Cardiac muscle cell (in vitro differentiated cells and primary cell): ENCODE results near the gene PCAT6. TPM values are rescaled to one million over a fixed set of nuclear protein-coding genes. Genes with fewer than 3 reads are reported as not detected.

ENCODE experiments used
- DNase-seq, 2 donors: peaks; one replicate each; pipeline versions ENCODE4 v3.0.0 to v3.0.0-alpha.2; 2010 to 2017; ENCODE audit warnings: low read depth in 1 of 2, low spot score in 1 of 2
- H3K27ac ChIP-seq: fragments of 200-600 bp; sonication (generic); 2 replicates; pipeline ENCODE4 v1.5.1; 2016
- H3K27me3 ChIP-seq: fragments of 200-600 bp; sonication (generic); 2 replicates; pipeline ENCODE4 v1.6.0; 2016; ENCODE audit warnings: control low read depth
- H3K36me3 ChIP-seq: fragments of 200-600 bp; sonication (generic); 2 replicates; pipeline ENCODE4 v1.5.1; 2016; ENCODE audit warnings: control low read depth
- H3K4me1 ChIP-seq: fragments of 200-600 bp; sonication (generic); 2 replicates; pipeline ENCODE4 v1.8.1; 2017; ENCODE audit warnings: low read depth, mild to moderate bottlenecking, mixed run types
- H3K4me3 ChIP-seq: fragments of 200-600 bp; sonication (generic); 2 replicates; pipeline ENCODE4 v1.5.1; 2016; ENCODE audit warnings: mild to moderate bottlenecking
- H3K9me3 ChIP-seq: fragments of 200-600 bp; sonication (generic); 2 replicates; pipeline ENCODE4 v1.5.1; 2017; ENCODE audit warnings: low read depth, mild to moderate bottlenecking, control low read depth
- CTCF ChIP-seq: IDR thresholded peaks from 2 replicates; pipeline ENCODE4 v1.5.1; 2012; ENCODE audit warnings: low read depth, mild to moderate bottlenecking, low read length
- polyA plus RNA-seq: library from polyadenylated mRNA; unstranded; fragments of >200 nt; fragmentation: Nextera tagmentation; extraction: Ambion mirVana; gene quantifications from 2 replicates; pipeline ENCODE4 v1.2.1, GENCODE V29; 2016
- total RNA-seq: library from RNA; depleted of rRNA; stranded (reverse); fragments of >200 nt; gene quantifications from 2 replicates; pipeline ENCODE4 v1.2.3, GENCODE V29; 2016

PCAT6 gene
- total and polyA plus RNA-seq, 2 experiments from 2014 or later: 19.8 to 67.4 TPM

GRCh38 chr1:202858789-202859414, 48.1 kb downstream of the PCAT6 start:
- no peak overlapping the region for H3K4me3 ChIP-seq
- no peak for TF ChIP-seq CTCF
- H3K9me3 ChIP-seq: no peaks in the 10 kb centered on the region
- H3K27me3 ChIP-seq: no peaks in the 10 kb centered on the region
- no peak overlapping the region for H3K27ac ChIP-seq
- H3K36me3 ChIP-seq: no peaks in the 10 kb centered on the region
- peaks cover 3% of the 10 kb centered on the region for H3K4me1 ChIP-seq
- peak in 1 of 2 donors; percentile 81 for DNase-seq

GRCh38 chr1:202860744-202861419, 50.1 kb downstream of the PCAT6 start:
- no peaks in the 10 kb centered on the region for H3K36me3 ChIP-seq
- no peak for TF ChIP-seq CTCF
- peaks cover 3% of the 10 kb centered on the region for H3K4me1 ChIP-seq
- peak; percentile 42 to 85 for DNase-seq
- no peaks in the 10 kb centered on the region for H3K27me3 ChIP-seq
- peak overlapping the region; percentile 17 for H3K27ac ChIP-seq
- no peaks in the 10 kb centered on the region for H3K9me3 ChIP-seq
- H3K4me3 ChIP-seq: peak overlapping the region; percentile 66

Other genes with a start within 250 kb of the PCAT6 start
- gene SYT2, start 100.5 kb upstream of the PCAT6 start, total RNA-seq: 0.03 TPM in 1 of 2 replicates, not detected in the other
- gene SYT2, start 100.5 kb upstream of the PCAT6 start, polyA plus RNA-seq: 0.46 and 0.68 TPM in 2 replicates
- gene KDM5B, start 2.5 kb upstream of the PCAT6 start, total RNA-seq: 108 and 165 TPM in 2 replicates
- 141 and 210 TPM in 2 replicates for gene KDM5B, start 2.5 kb upstream of the PCAT6 start, polyA plus RNA-seq
- 2.9 and 6.4 TPM in 2 replicates for gene RABIF, start 78.2 kb downstream of the PCAT6 start, total RNA-seq
- gene RABIF, start 78.2 kb downstream of the PCAT6 start, polyA plus RNA-seq: 7.7 and 22.6 TPM in 2 replicates
- 24.4 and 39.3 TPM in 2 replicates for gene KLHL12, start 116.3 kb downstream of the PCAT6 start, total RNA-seq
- gene KLHL12, start 116.3 kb downstream of the PCAT6 start, polyA plus RNA-seq: 37.4 and 42.0 TPM in 2 replicates
- 105 and 188 TPM in 2 replicates for gene ADIPOR1, start 147.4 kb downstream of the PCAT6 start, total RNA-seq
- 130 and 211 TPM in 2 replicates for gene ADIPOR1, start 147.4 kb downstream of the PCAT6 start, polyA plus RNA-seq
- gene CYB5R1, start 156.3 kb downstream of the PCAT6 start, total RNA-seq: 36.1 and 79.2 TPM in 2 replicates
- gene CYB5R1, start 156.3 kb downstream of the PCAT6 start, polyA plus RNA-seq: 51.1 and 104 TPM in 2 replicates
- gene TMEM183A, start 196.4 kb downstream of the PCAT6 start, total RNA-seq: 67.1 and 109 TPM in 2 replicates
- 56.1 and 99.7 TPM in 2 replicates for gene TMEM183A, start 196.4 kb downstream of the PCAT6 start, polyA plus RNA-seq
- gene PPFIA4, start 215.5 kb downstream of the PCAT6 start, total RNA-seq: 207 and 215 TPM in 2 replicates
- 63.0 and 97.5 TPM in 2 replicates for gene PPFIA4, start 215.5 kb downstream of the PCAT6 start, polyA plus RNA-seq